Esophagus (tissue), 2 donors: ENCODE results near the gene RFFL. TPM values are rescaled to one million over a fixed set of nuclear protein-coding genes. Genes with fewer than 3 reads are reported as not detected.

Source experiments
- H3K27ac ChIP-seq, 2 donors: one replicate each; pipeline ENCODE4 v1.5.1; 2013; ENCODE audit warnings: low read depth in 2 of 2, mild to moderate bottlenecking in 2 of 2, inconsistent platforms in 1 of 2, low read length in 1 of 2, moderate library complexity in 1 of 2
- H3K27me3 ChIP-seq, 2 donors: one replicate each; pipeline ENCODE4 v1.6.1; 2013; ENCODE audit warnings: low read length in 2 of 2, control low read depth in 1 of 2, mild to moderate bottlenecking in 1 of 2; ENCODE audit not compliant: insufficient read depth in 2 of 2, control insufficient read depth in 1 of 2
- H3K36me3 ChIP-seq, 2 donors: one replicate each; pipeline ENCODE4 v1.6.1; 2013; ENCODE audit warnings: low read length in 1 of 2; ENCODE audit not compliant: control insufficient read depth in 2 of 2, insufficient read depth in 2 of 2
- H3K4me1 ChIP-seq, 2 donors: one replicate each; pipeline ENCODE4 v1.6.1; 2013; ENCODE audit warnings: low read length in 1 of 2; ENCODE audit not compliant: control insufficient read depth in 2 of 2, insufficient read depth in 2 of 2
- H3K4me3 ChIP-seq, 2 donors: one replicate each; pipeline ENCODE4 v1.5.1; 2013; ENCODE audit warnings: low read length in 2 of 2, mild to moderate bottlenecking in 2 of 2, low read depth in 1 of 2, moderate library complexity in 1 of 2
- H3K9me3 ChIP-seq, 2 donors: one replicate each; pipeline ENCODE4 v1.6.1; 2013; ENCODE audit warnings: mild to moderate bottlenecking in 2 of 2, low read depth in 1 of 2, low read length in 1 of 2, moderate library complexity in 1 of 2; ENCODE audit not compliant: control insufficient read depth in 2 of 2, insufficient read depth in 1 of 2
- WGBS, 2 donors: extraction: QIAGEN DNeasy Blood & Tissue Kit; methylation state at CpG; one replicate each; pipeline ENCODE4 v1.1.7; 2013; 5-methylcytosine and 5-hydroxymethylcytosine counted together
- polyA plus RNA-seq, 2 donors: library from polyadenylated mRNA; stranded (reverse); fragments of 200-250 nt; gene quantifications; one replicate each; pipeline ENCODE4 v1.2.3, GENCODE V29; 2013
- donor health status: healthy with polysubstance abuse.
- donor health status: Bipolar disorder and iron deficiency.

RFFL gene
- polyA plus RNA-seq, 2 donors, result 13.0 to 18.1 TPM

DNA sequence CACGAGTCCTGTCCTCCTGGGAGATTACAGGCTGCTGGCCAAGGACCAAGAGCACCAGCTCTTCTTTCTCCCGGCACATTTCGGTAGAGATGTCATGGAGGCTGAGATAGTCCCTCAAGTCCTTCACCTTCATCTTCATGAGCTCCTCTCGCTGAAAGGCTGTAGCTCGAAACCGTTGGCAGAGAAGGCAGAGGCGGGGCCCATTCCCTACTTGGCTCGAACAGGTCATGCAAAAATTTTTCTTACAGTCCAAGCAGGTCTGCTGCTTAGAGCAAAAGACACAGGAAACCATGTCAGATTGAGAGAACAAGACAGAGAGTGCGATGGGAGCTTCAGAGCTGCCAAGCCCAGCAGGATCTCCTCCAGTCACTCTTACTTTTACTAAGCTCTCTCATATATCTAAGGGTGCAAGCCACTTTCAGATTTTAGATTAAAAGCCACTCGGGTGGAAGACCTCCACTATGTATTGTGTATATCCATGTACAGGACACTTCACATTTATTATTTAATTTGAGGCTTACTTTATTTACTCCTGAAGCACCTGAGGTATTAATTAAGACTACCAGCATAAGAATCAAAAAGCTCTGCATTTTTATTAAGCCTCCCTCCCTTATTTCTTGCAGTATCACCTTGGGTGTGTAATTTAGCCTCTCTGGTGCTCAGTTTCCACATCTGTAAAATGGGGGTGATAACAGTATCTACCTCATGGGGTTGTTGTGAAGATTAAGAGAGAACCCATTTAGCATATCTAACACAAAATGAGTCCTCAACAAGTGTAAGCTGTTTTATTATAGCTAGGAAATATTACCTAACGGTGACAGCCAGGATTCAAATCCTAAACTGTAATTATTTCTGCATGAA, 41.8 kb downstream of the RFFL start:
- Histone ChIP-seq H3K4me1 (peaks cover 3 to 17% of the 10 kb centered on the region in 2 donors), H3K36me3 (peaks cover 9 to 14% of the 10 kb centered on the region in 2 donors)

DNA sequence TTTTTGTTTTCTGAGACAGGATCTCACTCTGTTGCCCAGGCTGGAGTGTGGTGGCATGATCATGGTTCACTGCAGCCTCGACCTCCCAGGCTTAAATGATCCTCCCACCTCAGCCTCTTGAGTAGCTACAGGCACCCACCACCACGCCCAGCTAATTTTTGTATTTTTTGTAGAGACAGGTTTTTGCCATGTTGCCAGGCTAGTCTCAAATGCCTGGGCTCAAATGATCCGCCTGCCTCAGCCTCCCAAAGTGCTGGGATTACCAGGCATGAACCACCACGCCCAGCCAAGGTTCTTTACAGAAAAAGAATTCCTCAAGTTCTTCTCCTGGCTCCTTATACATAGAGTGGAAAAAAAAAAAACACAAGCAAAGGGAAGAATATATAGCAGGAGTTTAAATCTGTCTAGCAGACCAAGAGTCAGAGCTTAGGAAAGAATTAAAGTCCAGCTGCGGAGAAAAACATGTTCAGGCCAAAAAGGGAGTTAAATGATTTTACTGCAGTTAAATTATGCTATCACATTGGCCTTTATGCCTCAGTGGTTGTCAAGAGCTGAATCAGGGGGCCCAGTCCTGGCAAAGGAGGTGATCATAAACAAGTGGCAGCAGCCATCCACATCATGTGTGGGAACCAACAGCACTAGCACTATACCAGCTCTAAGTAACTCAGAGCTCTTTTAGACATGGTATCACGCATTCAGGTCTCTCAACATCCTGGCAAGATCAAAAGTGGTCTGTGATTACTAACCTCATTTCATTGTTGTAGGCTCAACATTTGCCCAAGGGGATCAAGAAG, 43.9 kb downstream of the RFFL start:
- WGBS, 2 donors, result 77 to 84% methylated on average over 6 of the region's 6 CpGs
- Histone ChIP-seq H3K27ac (peak overlapping the region; percentile 74 to 89), H3K36me3 (peaks cover 8 to 20% of the 10 kb centered on the region in 2 donors), H3K4me1 (peaks cover 3 to 16% of the 10 kb centered on the region in 2 donors), H3K9me3 (no peaks in the 10 kb centered on the region), H3K27me3 (no peaks in the 10 kb centered on the region), H3K4me3 (no peak overlapping the region)

More for the DNA sequence above, 41.8 kb downstream of the RFFL start:
- 70 to 72% methylated on average over 11 of the region's 11 CpGs for WGBS, 2 donors
- H3K27ac ChIP-seq, result peak overlapping the region; percentile 35 to 59
- H3K9me3 ChIP-seq, result no peaks in the 10 kb centered on the region
- H3K27me3 ChIP-seq, result no peaks in the 10 kb centered on the region
- no peak overlapping the region for H3K4me3 ChIP-seq

DNA sequence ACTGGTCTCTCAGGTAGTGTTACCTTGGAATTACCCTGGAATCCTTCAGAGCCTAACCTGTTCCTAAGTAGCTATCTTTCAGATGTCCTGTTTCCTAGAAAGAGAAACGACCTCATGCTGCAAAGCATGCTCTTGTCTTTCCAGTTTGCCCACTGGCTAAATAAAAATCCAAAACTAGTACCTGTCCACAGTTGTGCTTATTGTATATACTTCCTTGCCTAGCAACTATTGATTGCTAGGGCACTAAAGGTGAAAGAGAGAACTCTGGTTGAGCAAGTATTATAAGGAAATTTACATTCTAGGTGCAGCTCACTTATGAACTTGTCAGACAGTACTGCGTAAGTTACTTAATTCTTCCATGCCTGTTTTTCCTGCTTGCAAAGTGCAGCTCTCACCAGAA, 44.7 kb downstream of the RFFL start:
- Histone ChIP-seq H3K4me1 (peaks cover 3 to 14% of the 10 kb centered on the region in 2 donors), H3K9me3 (no peaks in the 10 kb centered on the region), H3K27me3 (no peaks in the 10 kb centered on the region), H3K27ac (peak overlapping the region in 1 of 2 donors; percentile 74), H3K36me3 (peaks cover 12 to 25% of the 10 kb centered on the region in 2 donors), H3K4me3 (no peak overlapping the region)
- WGBS, 2 donors, result 69 to 75% methylated on average over 2 of the region's 2 CpGs

DNA sequence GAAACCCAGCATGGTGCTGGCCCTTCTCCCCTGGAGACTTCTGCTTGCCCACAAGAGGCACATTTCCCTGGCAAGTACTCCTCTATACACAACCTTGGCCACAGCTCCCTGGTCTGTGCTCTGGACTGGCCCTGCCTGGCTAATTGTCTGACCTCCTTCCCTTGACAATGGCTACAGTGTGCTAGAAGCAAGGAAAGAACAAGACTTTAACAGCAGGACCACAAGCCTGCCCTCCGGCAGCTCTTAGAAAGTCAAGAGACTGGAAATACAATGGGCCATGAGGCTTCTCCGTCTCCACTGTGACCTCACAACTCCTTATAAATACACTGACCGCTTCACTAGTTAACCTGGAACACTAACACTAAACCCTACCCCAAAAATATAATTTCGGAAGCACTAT, 46.5 kb downstream of the RFFL start:
- Histone ChIP-seq H3K4me1 (peaks cover 3 to 8% of the 10 kb centered on the region in 2 donors), H3K36me3 (peaks cover 12 to 28% of the 10 kb centered on the region in 2 donors), H3K9me3 (no peaks in the 10 kb centered on the region), H3K4me3 (no peak overlapping the region), H3K27ac (no peak overlapping the region), H3K27me3 (no peaks in the 10 kb centered on the region)
- WGBS, 2 donors, result 96% methylated on average over 4 of the region's 4 CpGs

DNA sequence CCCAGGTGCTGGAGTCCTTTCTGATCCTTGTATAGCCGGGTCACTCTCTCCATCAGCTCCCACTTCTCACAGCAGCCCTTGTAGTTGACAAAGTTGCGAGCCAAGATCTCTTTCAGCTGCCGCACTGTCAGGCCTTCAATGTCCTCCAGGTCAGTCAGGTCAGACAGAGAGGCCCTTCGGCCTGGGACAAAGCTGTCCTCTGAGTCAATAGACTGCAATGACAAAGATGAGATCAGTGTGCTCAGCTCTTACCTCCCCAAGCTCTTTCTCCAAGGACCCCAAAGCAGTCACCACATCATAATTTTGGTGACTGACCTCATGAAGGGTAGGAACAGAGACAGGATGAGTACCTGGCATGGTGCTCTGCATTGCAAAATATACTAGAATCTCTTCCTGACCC, 47.1 kb downstream of the RFFL start:
- 97% methylated on average over 4 of the region's 4 CpGs for WGBS, 2 donors
- H3K27ac ChIP-seq, result no peak overlapping the region
- peaks cover 12 to 33% of the 10 kb centered on the region in 2 donors for H3K36me3 ChIP-seq
- H3K27me3 ChIP-seq, result no peaks in the 10 kb centered on the region
- no peak overlapping the region for H3K4me3 ChIP-seq
- H3K9me3 ChIP-seq, result no peaks in the 10 kb centered on the region
- H3K4me1 ChIP-seq, result peaks cover 2 to 9% of the 10 kb centered on the region in 2 donors

DNA sequence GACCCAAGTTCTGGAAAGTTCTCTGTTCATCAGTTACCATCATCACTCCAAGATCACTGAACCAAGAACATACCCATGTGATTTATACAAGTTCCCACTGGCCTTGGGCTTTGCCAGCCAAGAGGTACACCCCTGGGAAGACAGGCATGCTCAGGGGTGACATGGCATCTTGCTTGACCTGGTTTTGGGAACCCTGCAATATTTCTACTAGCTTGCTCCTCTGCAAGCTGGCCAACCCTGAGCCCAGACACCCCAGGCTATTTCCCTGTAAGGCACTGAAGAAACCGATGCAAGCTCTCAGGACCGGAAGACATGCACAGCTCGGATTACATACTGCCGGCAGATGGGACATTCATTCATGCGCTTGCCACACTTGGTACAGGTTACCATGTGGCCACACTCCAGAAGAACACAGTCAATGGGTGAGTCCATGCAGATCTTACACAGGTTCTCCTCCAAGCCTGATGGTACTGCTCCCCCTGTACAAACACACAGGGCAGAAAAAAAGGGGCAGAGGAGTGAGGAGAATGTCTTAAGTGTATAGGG, 51.8 kb downstream of the RFFL start:
- H3K4me3 ChIP-seq, result no peak overlapping the region
- H3K27me3 ChIP-seq, result no peaks in the 10 kb centered on the region
- 64 to 72% methylated on average over 5 of the region's 5 CpGs for WGBS, 2 donors
- H3K9me3 ChIP-seq, result no peaks in the 10 kb centered on the region
- peaks cover 6 to 29% of the 10 kb centered on the region in 2 donors for H3K36me3 ChIP-seq
- peaks cover 0 to 3% of the 10 kb centered on the region in 2 donors for H3K4me1 ChIP-seq
- no peak overlapping the region for H3K27ac ChIP-seq

DNA sequence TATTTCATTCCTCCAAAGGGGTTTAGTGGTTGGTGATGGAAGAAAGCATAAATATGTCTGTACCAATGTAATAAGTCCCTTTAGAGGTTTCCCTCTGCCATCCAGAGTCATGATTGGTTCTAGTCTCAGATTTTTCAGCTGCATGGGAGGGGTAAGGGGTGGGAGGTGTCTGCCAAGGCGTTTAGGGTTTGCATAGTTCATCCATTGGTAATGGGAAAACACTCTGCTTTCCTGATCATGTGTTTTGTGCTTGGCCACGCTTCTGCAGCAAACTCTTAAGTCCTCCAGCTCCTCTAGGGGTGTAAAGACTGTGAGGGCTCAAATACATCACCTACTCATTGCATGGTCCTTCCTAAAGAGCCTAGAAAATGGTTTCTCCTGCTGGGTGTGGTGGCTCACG, 53.4 kb downstream of the RFFL start:
- Histone ChIP-seq H3K27me3 (no peaks in the 10 kb centered on the region), H3K27ac (no peak overlapping the region), H3K4me3 (no peak overlapping the region), H3K9me3 (no peaks in the 10 kb centered on the region), H3K4me1 (peaks cover 0 to 3% of the 10 kb centered on the region in 2 donors), H3K36me3 (peaks cover 5 to 21% of the 10 kb centered on the region in 2 donors)
- 80 to 82% methylated on average over 3 of the region's 3 CpGs for WGBS, 2 donors

DNA sequence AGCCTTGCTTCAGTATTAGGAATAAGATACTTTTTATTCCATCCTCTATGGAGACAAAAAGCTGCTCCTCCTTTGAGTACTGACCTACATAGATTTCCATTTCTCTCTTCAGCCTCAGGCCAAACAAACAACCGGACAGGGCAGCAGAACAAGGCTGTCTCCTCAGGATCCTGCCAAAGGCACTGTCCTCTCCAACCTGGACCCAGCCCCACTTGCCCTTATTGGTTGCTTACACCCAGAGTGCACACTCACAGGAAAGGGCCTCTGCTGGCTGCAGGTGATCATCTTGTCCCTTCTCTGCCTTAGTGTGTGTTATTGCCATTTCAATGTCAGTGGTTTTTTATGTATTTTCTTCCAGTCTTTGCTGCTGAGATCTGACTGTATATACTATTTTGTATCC, 56.5 kb downstream of the RFFL start:
- 46 to 81% methylated on average over 1 of the region's 1 CpG for WGBS, 2 donors
- Histone ChIP-seq H3K27me3 (no peaks in the 10 kb centered on the region), H3K4me1 (peaks cover 2 to 8% of the 10 kb centered on the region in 2 donors), H3K27ac (no peak overlapping the region), H3K4me3 (no peak overlapping the region), H3K36me3 (peaks cover 0 to 23% of the 10 kb centered on the region in 2 donors), H3K9me3 (no peaks in the 10 kb centered on the region)

DNA sequence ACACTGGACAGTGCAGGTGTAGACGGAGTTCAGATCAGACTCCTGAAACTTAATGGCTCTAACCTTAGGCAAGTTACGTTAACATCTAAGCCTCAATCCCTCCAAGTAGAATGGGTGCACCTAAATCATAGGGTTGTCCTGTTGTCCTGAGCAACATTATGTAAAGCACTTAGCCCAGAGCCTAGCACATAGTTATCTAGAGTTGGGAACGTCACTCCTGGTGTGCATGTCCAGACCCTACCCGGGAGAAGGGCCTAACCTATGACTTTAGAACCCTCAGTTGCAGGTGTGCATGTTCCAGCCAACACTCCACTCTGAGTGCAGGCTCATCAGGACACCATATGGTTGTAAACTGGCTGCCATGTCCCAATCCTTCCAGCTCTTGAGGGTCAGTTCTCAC, 57.2 kb downstream of the RFFL start:
- H3K27ac ChIP-seq, result no peak overlapping the region
- peaks cover 2 to 6% of the 10 kb centered on the region in 2 donors for H3K4me1 ChIP-seq
- H3K4me3 ChIP-seq, result no peak overlapping the region
- 86 to 89% methylated on average over 4 of the region's 4 CpGs for WGBS, 2 donors
- H3K36me3 ChIP-seq, result peaks cover 0 to 18% of the 10 kb centered on the region in 2 donors
- no peaks in the 10 kb centered on the region for H3K27me3 ChIP-seq
- H3K9me3 ChIP-seq, result no peaks in the 10 kb centered on the region
